AG04450 (cell line): ENCODE measurements around the gene PCSK6. TPM values are rescaled to one million over a fixed set of nuclear protein-coding genes. Genes with fewer than 3 reads are reported as not detected.

Source experiments
- CTCF ChIA-PET: fragments of 300-600, 350-600 bp; formaldehyde crosslinking; extraction: SDS; loops from one replicate; lab custom pipeline; 2022; ENCODE audit warnings: antibody characterized with exemption, inconsistent platforms; lab: Charles Lee
- POLR2A ChIA-PET: fragments of 350-600 bp; formaldehyde crosslinking; extraction: SDS; loops from one replicate; lab custom pipeline; 2021; ENCODE audit warnings: antibody characterized with exemption, inconsistent platforms; lab: Yijun Ruan, JAX
- DNase-seq: peaks from one replicate; pipeline ENCODE4 v3.0.0-alpha.2; 2011; ENCODE audit warnings: low read depth, low spot score
- H3K27ac ChIP-seq: one replicate; pipeline ENCODE4 v1.5.1; 2012; ENCODE audit warnings: low read depth, low read length, control low read depth
- H3K27me3 ChIP-seq: one replicate; pipeline ENCODE4 v1.6.0; 2012; ENCODE audit warnings: low read length; ENCODE audit not compliant: control insufficient read depth, insufficient read depth
- H3K4me3 ChIP-seq: 2 replicates; pipeline ENCODE4 v1.5.1; 2011; ENCODE audit warnings: mild to moderate bottlenecking, low read depth, low read length, control low read depth
- H3K9me3 ChIP-seq: 2 replicates; pipeline ENCODE4 v1.5.1; 2012; ENCODE audit warnings: low read length; ENCODE audit not compliant: control insufficient read depth, insufficient read depth
- polyA plus RNA-seq: library from polyadenylated mRNA; depleted of rRNA; stranded (reverse); fragments of >200 nt; gene quantifications from 2 replicates; pipeline ENCODE4 v1.2.3, GENCODE V29; 2011
- TF ChIP-seq, protein P1 (sequence below): IDR thresholded peaks from 2 replicates; pipeline ENCODE4 v1.5.1; 2011; ENCODE audit warnings: low read depth, low read length, control low read depth, inconsistent platforms

Gene PCSK6
- polyA plus RNA-seq, 1 experiment: 0.06 TPM

DNA sequence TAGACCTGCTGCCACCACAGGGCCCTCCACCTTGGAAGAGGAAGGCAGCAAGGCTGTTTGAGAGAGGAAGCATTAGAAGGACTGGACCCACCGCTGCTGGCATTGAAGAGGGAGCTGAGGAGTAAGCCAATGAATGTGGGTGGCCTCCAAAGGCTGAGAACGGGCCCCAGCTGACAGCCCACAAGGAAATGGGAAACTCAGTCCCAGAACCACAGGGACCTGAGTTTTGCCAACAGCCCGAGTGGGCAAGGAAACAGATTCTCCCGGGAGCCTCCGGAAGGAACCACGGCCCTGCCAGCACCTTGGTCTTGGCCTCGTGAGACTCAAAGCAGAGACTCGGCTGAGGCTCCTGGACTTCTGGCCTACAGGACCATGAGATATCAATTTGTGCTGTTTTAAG, 99.0 kb downstream of the PCSK6 start:
- TF ChIP-seq, protein P1, sequence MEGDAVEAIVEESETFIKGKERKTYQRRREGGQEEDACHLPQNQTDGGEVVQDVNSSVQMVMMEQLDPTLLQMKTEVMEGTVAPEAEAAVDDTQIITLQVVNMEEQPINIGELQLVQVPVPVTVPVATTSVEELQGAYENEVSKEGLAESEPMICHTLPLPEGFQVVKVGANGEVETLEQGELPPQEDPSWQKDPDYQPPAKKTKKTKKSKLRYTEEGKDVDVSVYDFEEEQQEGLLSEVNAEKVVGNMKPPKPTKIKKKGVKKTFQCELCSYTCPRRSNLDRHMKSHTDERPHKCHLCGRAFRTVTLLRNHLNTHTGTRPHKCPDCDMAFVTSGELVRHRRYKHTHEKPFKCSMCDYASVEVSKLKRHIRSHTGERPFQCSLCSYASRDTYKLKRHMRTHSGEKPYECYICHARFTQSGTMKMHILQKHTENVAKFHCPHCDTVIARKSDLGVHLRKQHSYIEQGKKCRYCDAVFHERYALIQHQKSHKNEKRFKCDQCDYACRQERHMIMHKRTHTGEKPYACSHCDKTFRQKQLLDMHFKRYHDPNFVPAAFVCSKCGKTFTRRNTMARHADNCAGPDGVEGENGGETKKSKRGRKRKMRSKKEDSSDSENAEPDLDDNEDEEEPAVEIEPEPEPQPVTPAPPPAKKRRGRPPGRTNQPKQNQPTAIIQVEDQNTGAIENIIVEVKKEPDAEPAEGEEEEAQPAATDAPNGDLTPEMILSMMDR: no peak
- ChIA-PET POLR2A (no interaction called here), CTCF (no interaction called here)
- no peak overlapping the region for H3K4me3 ChIP-seq
- no peaks in the 10 kb centered on the region for H3K27me3 ChIP-seq
- H3K9me3 ChIP-seq: no peaks in the 10 kb centered on the region
- no peak for DNase-seq
- H3K27ac ChIP-seq: no peak overlapping the region

DNA sequence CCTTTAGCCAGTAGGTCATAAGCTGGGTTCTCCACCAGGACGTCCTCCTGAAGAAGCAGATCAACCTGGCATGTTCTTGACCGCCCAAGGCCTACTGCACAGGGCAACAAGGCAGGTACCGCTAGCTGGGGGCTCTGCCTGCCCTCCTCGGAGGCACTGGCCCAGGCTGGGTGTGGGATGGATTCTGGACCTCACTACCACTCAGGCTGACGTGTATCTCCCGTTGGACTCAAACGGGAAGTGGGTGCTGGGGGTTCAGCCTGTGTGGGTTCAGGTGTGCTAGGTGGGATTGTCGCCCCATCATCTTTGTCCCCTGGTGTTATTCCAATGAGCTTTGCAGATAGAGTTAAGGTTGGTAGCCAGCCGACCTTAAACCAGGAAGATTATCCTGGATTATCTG, 99.4 kb downstream of the PCSK6 start:
- H3K9me3 ChIP-seq: no peaks in the 10 kb centered on the region
- no peak overlapping the region for H3K27ac ChIP-seq
- CTCF ChIA-PET: no interaction called here
- TF ChIP-seq, protein P1: no peak
- DNase-seq: no peak
- no peak overlapping the region for H3K4me3 ChIP-seq
- no peaks in the 10 kb centered on the region for H3K27me3 ChIP-seq
- POLR2A ChIA-PET: no interaction called here

DNA sequence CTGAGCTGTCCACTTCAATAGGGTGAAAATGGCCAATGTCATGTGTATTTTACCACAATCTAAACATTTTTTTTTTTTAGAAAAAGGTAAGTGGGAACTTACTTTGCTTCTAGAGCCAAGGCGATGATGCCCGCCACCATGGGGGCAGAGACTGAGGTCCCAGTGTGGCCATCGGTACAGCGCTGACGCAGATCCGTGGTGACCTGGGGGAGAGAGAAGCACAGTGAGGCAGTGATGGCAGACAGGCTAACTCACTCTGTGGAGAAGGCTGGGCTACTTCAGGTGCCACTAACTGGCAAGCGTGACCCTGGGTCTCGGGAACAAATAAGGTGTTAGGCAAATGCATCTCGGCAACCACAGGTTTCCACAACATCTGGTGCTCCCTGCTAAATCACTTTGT, 100.1 kb downstream of the PCSK6 start:
- ChIA-PET POLR2A (no interaction called here), CTCF (no interaction called here)
- no peak overlapping the region for H3K4me3 ChIP-seq
- H3K9me3 ChIP-seq: no peaks in the 10 kb centered on the region
- TF ChIP-seq, protein P1: no peak
- no peaks in the 10 kb centered on the region for H3K27me3 ChIP-seq
- no peak for DNase-seq
- H3K27ac ChIP-seq: no peak overlapping the region

DNA sequence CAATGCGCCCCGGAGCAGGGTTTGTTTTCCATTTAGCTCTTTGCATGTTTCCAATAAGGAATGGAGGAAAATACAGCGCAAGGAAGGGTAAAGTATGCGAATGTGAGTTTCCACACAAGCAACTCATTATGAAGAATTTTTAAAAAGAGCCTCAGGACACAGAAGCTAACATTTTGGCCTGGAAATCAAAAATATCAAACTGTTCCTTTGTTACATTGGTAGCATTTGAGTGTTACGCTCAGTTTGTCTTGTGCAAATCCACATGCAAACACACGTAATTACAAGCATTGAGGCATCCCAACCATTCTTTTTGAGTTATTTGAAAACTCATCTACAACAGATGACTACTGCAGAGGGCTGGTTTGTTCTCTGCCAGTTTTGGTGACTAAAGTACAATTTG, 101.5 kb downstream of the PCSK6 start:
- no peak for DNase-seq
- H3K27me3 ChIP-seq: no peaks in the 10 kb centered on the region
- ChIA-PET CTCF (no interaction called here), POLR2A (no interaction called here)
- H3K27ac ChIP-seq: no peak overlapping the region
- H3K9me3 ChIP-seq: no peaks in the 10 kb centered on the region
- TF ChIP-seq, protein P1: no peak
- no peak overlapping the region for H3K4me3 ChIP-seq

DNA sequence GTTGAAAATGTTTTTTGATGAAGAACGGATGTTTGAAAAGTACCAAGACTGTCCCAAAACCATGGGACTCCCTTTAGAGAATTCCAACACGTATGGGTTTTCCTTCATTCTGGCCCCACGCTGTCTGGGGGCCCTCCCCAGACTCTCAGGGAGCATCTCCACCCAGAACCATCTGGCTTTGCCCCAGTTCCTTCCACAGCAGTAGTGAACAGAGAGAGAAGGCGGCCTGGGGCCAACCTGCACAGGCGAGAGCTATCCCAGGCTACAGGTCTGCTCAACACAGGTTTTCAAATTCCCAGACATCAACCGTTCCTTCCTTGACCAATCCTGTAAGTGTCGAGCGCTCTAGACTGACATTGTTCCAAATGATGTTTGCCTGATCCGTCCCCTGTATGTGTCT, 101.9 kb downstream of the PCSK6 start:
- DNase-seq: no peak
- H3K27me3 ChIP-seq: no peaks in the 10 kb centered on the region
- no peak overlapping the region for H3K27ac ChIP-seq
- no peaks in the 10 kb centered on the region for H3K9me3 ChIP-seq
- ChIA-PET POLR2A (no interaction called here), CTCF (no interaction called here)
- no peak overlapping the region for H3K4me3 ChIP-seq
- TF ChIP-seq, protein P1: no peak
